ENCODE data around the gene APAF1.

APAF1 gene

GRCh38 chr12:98758331-98758730 lies 113.2 kb downstream of the APAF1 start:
- no peak for DNase-seq

- DNase-seq, result no peak
Measured at GRCh38 chr12:98763656-98764055, 118.6 kb downstream of the APAF1 start.

GRCh38 chr12:98767248-98767647 lies 122.2 kb downstream of the APAF1 start:
- no peak for DNase-seq

GRCh38 chr12:98769068-98769467 lies 124.0 kb downstream of the APAF1 start:
- DNase-seq, result no peak

GRCh38 chr12:98770230-98770629 lies 125.1 kb downstream of the APAF1 start:
- no peak for DNase-seq

- DNase-seq, result no peak
Measured at GRCh38 chr12:98771811-98772752, 127.0 kb downstream of the APAF1 start.

- DNase-seq, result no peak
Measured at GRCh38 chr12:98772818-98773217, 127.7 kb downstream of the APAF1 start.

GRCh38 chr12:98780261-98780660 lies 135.2 kb downstream of the APAF1 start:
- no peak for DNase-seq

- no peak for DNase-seq
Measured at GRCh38 chr12:98783420-98783819, 138.3 kb downstream of the APAF1 start.
